ENCODE measurements around the gene PRCC. TPM values are rescaled to one million over a fixed set of nuclear protein-coding genes. Genes with fewer than 3 reads are reported as not detected.

PRCC gene
- total RNA-seq, 1 experiment from 2014 or later, result 125 TPM

DNA sequence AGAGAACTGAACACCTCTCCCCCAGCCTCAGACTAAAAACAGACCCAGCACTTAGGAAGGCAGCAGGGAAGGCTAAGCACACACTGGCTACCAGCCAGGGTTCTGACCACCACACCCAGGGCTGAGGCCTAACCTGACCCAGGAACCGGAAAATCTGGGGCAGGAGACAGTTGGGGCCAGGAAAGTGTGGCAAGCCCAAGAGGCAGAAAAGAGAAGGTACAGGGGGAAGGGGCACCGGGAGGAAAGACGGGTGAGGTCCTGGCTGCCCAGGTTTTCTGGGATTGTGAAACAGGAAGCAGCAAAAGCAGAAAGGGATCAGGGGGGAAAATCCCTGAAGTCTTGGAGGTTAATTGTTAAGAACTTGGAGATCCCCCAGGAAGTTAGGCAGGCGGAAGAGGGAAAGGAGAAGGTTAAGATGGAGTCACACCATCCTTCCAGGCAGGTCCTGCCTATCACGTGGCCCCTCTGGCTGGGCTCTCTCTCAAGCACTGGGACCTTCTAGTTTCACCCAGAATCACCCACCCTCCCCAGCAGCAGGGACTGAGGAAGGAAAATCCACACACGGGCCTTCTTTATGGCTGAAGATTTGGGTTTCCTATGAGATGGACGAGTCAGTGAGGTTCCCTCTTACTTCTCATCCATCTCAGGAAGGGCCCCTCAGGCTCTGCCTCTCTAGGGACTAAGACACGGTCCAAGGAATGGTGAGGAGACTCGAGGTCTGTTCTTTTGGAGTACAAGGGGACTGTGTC lies 18.5 kb upstream of the PRCC start:
- H3K27ac ChIP-seq (ENCODE audit: low read depth, low read length, poor library complexity, severe bottlenecking), result peak overlapping the region; percentile 98
- peaks cover 17% of the 10 kb centered on the region for H3K36me3 ChIP-seq (ENCODE audit: insufficient read depth, low read length, poor library complexity, severe bottlenecking)
- peak; percentile 29 for DNase-seq (ENCODE audit: low spot score)

DNA sequence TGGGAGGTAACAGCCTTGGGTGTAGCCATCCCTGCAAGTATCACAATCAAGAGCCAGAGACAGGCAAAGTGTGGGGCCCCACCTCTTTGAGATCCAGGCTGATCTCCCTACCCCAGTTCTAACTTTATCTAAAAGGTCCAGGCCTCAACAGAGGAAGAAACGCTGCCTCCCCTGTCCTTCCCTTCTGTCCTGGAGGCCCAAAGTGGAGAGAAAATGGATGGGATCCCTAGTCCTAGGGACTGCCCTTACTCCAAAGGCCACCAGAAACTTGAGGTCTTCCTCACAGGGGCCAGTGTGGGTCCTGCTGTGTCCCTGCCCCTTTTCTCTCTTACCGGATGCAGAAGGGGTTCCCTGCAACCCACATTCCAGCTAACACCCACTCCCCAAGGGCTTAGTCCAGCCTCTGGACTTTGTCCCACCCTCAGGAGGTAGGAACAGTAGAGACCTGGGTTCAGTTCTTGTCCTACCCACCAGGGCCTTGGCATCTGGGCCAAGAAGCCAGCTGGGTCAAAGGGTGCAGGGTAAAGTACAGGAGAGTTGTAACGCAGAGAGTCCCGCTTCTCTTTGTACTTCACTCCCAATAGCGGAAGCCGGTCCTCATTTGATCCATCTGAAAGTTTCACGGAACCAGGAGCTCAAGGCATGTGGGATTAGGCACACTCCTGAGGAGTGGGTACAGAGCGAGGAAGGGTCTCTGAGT lies 17.8 kb upstream of the PRCC start:
- H3K4me3 ChIP-seq (ENCODE audit: low read depth, low read length, poor library complexity, severe bottlenecking), result peak overlapping the region; percentile 92
- H3K27ac ChIP-seq (ENCODE audit: low read depth, low read length, poor library complexity, severe bottlenecking), result peak overlapping the region; percentile 98
- intact Hi-C loops (cut with micrococcal nuclease; ENCODE audit: unreplicated experiment), result loop anchor here (2.0 kb wide), 1 partner anchor 17 kb away; the partner anchor contains the start of gene PRCC
- peak; percentile 25 for DNase-seq (ENCODE audit: low spot score)
- TF ChIP-seq EZH2 (IDR thresholded peaks at IDR 0.05; ENCODE audit: borderline replicate concordance, low read depth, low read length, poor library complexity, severe bottlenecking), result no peak
- TF ChIP-seq, protein P1, sequence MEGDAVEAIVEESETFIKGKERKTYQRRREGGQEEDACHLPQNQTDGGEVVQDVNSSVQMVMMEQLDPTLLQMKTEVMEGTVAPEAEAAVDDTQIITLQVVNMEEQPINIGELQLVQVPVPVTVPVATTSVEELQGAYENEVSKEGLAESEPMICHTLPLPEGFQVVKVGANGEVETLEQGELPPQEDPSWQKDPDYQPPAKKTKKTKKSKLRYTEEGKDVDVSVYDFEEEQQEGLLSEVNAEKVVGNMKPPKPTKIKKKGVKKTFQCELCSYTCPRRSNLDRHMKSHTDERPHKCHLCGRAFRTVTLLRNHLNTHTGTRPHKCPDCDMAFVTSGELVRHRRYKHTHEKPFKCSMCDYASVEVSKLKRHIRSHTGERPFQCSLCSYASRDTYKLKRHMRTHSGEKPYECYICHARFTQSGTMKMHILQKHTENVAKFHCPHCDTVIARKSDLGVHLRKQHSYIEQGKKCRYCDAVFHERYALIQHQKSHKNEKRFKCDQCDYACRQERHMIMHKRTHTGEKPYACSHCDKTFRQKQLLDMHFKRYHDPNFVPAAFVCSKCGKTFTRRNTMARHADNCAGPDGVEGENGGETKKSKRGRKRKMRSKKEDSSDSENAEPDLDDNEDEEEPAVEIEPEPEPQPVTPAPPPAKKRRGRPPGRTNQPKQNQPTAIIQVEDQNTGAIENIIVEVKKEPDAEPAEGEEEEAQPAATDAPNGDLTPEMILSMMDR (conservative IDR thresholded peaks at IDR 0.05; ENCODE audit: low read depth, low read length), result no peak
- no peaks in the 10 kb centered on the region for H3K9me3 ChIP-seq (ENCODE audit: low read depth, low read length, poor library complexity, severe bottlenecking)
- peaks cover 44% of the 10 kb centered on the region for H3K4me1 ChIP-seq (ENCODE audit: insufficient read depth, low read length, poor library complexity, severe bottlenecking)
- ChIA-PET POLR2A (ENCODE audit: low non-redundant PET) (no interaction called here), CTCF (no interaction called here)
- peaks cover 12% of the 10 kb centered on the region for H3K36me3 ChIP-seq (ENCODE audit: insufficient read depth, low read length, poor library complexity, severe bottlenecking)
- no peaks in the 10 kb centered on the region for H3K27me3 ChIP-seq (replicated peaks; ENCODE audit: insufficient read depth, low read depth, low read length, poor library complexity)
- no TSS peak for BruUV-seq (replicated peaks)

More for the DNA sequence above, 18.5 kb upstream of the PRCC start:
- BruUV-seq (replicated peaks), result no TSS peak
- H3K9me3 ChIP-seq (ENCODE audit: low read depth, low read length, poor library complexity, severe bottlenecking), result no peaks in the 10 kb centered on the region
- CTCF ChIA-PET, result no interaction called here
- POLR2A ChIA-PET (ENCODE audit: low non-redundant PET), result no interaction called here
- H3K4me3 ChIP-seq (ENCODE audit: low read depth, low read length, poor library complexity, severe bottlenecking), result peak overlapping the region; percentile 92
- TF ChIP-seq, protein P1 (conservative IDR thresholded peaks at IDR 0.05; ENCODE audit: low read depth, low read length), result no peak
- no peak for TF ChIP-seq EZH2 (IDR thresholded peaks at IDR 0.05; ENCODE audit: borderline replicate concordance, low read depth, low read length, poor library complexity, severe bottlenecking)
- intact Hi-C loops (cut with micrococcal nuclease; ENCODE audit: unreplicated experiment), result no loop called here
- H3K27me3 ChIP-seq (replicated peaks; ENCODE audit: insufficient read depth, low read depth, low read length, poor library complexity), result no peaks in the 10 kb centered on the region
- peaks cover 44% of the 10 kb centered on the region for H3K4me1 ChIP-seq (ENCODE audit: insufficient read depth, low read length, poor library complexity, severe bottlenecking)

DNA sequence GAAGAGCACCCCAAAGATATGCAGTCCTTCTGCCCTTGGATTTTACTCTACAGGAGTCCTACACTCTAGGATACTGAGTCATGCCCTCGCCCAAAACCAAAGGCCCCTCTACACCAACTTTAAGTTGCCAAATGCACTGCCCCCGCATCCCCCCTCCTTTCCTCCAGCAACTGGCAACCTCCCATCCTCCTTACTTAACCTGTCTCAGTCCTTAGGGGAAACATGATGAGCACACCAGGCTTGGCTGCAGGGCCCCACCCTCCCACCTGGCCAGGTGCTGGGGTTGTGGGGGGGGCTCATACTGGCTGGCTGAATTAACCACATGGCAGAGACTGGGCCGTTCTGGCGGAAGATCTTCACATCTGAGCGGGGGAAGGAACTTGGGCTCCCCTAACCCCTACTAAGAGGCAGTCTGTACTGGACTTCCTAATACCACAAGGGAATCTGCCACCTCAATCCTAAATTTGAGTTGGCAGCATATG lies 17.1 kb upstream of the PRCC start:
- ChIA-PET POLR2A (ENCODE audit: low non-redundant PET) (interaction anchor here (0.7 kb wide), 1 partner anchor 638 kb away, joined by 3 read pairs; no protein-coding TSS in a partner anchor), CTCF (no interaction called here)
- no peaks in the 10 kb centered on the region for H3K9me3 ChIP-seq (ENCODE audit: low read depth, low read length, poor library complexity, severe bottlenecking)
- peaks cover 6% of the 10 kb centered on the region for H3K36me3 ChIP-seq (ENCODE audit: insufficient read depth, low read length, poor library complexity, severe bottlenecking)
- no peaks in the 10 kb centered on the region for H3K27me3 ChIP-seq (replicated peaks; ENCODE audit: insufficient read depth, low read depth, low read length, poor library complexity)
- intact Hi-C loops (cut with micrococcal nuclease; ENCODE audit: unreplicated experiment), result loop anchor here (2.0 kb wide), 1 partner anchor 17 kb away; the partner anchor contains the start of gene PRCC
- H3K4me3 ChIP-seq (ENCODE audit: low read depth, low read length, poor library complexity, severe bottlenecking), result peak overlapping the region; percentile 92
- BruUV-seq (replicated peaks), result no TSS peak
- H3K27ac ChIP-seq (ENCODE audit: low read depth, low read length, poor library complexity, severe bottlenecking), result peak overlapping the region; percentile 98
- TF ChIP-seq, protein P1 (conservative IDR thresholded peaks at IDR 0.05; ENCODE audit: low read depth, low read length), result no peak
- TF ChIP-seq EZH2 (IDR thresholded peaks at IDR 0.05; ENCODE audit: borderline replicate concordance, low read depth, low read length, poor library complexity, severe bottlenecking), result no peak
- H3K4me1 ChIP-seq (ENCODE audit: insufficient read depth, low read length, poor library complexity, severe bottlenecking), result peaks cover 44% of the 10 kb centered on the region
- peak; percentile 41 for DNase-seq (ENCODE audit: low spot score)
